ENCODE measurements around the gene GSG1L2.

- TF ChIP-seq CTCF (IDR thresholded peaks at IDR 0.05) (no peak), POLR2A (IDR thresholded peaks at IDR 0.05) (no peak)
These were observed 66.8 kb downstream of the GSG1L2 start for GRCh38 chr17:9755083-9755482.
